Measurements from ENCODE around the gene CYB5B. TPM values are rescaled to one million over a fixed set of nuclear protein-coding genes. Genes with fewer than 3 reads are reported as not detected.

Gene CYB5B
- 30.9 and 56.2 TPM in 2 replicates for total RNA-seq (2014; rRNA removed; shearing (Covaris generic))

GRCh38 chr16:69424053-69424934, at the start of gene CYB5B:
Gene CYB5B (plus strand): TSS chr16:69424619. CDS start chr16:69424684, 65 bp downstream.

Other genes with a start within 250 kb of the CYB5B start
- 102 and 115 TPM in 2 replicates for gene SNTB2, start 237.5 kb upstream of the CYB5B start, total RNA-seq (2014; rRNA removed; shearing (Covaris generic))
- 43.7 TPM in 2 replicates for gene VPS4A, start 113.3 kb upstream of the CYB5B start, total RNA-seq (2014; rRNA removed; shearing (Covaris generic))
- gene PDF, start 94.0 kb upstream of the CYB5B start, total RNA-seq (2014; rRNA removed; shearing (Covaris generic)): 87.1 and 92.0 TPM in 2 replicates
- gene COG8, start 85.1 kb upstream of the CYB5B start, total RNA-seq (2014; rRNA removed; shearing (Covaris generic)): 42.0 and 68.1 TPM in 2 replicates
- gene NIP7, start 84.8 kb upstream of the CYB5B start, total RNA-seq (2014; rRNA removed; shearing (Covaris generic)): 66.3 and 72.0 TPM in 2 replicates
- not detected in 2 replicates for gene TMED6, start 72.8 kb upstream of the CYB5B start, total RNA-seq (2014; rRNA removed; shearing (Covaris generic))
- 8.4 and 9.2 TPM in 2 replicates for gene TERF2, start 38.6 kb upstream of the CYB5B start, total RNA-seq (2014; rRNA removed; shearing (Covaris generic))
- 8.8 and 9.9 TPM in 2 replicates for gene NFAT5, start 141.3 kb downstream of the CYB5B start, total RNA-seq (2014; rRNA removed; shearing (Covaris generic))